ENCODE data around the gene SPNS1.

- TF ChIP-seq POLR2A (IDR thresholded peaks at IDR 0.05; ENCODE audit: low read length) (no peak), GATA1 (IDR thresholded peaks at IDR 0.05; ENCODE audit: low read depth, low read length) (no peak)
These were observed 16.4 kb upstream of the SPNS1 start for GRCh38 chr16:28958216-28958615.
